ENCODE data around the gene CLIP2.

Gene CLIP2

GRCh38 chr7:74449809-74450397, 160.7 kb downstream of the CLIP2 start:
- peak; percentile 11 for DNase-seq

- DNase-seq: no peak
These were observed 163.6 kb downstream of the CLIP2 start for GRCh38 chr7:74452748-74453321.

DNA sequence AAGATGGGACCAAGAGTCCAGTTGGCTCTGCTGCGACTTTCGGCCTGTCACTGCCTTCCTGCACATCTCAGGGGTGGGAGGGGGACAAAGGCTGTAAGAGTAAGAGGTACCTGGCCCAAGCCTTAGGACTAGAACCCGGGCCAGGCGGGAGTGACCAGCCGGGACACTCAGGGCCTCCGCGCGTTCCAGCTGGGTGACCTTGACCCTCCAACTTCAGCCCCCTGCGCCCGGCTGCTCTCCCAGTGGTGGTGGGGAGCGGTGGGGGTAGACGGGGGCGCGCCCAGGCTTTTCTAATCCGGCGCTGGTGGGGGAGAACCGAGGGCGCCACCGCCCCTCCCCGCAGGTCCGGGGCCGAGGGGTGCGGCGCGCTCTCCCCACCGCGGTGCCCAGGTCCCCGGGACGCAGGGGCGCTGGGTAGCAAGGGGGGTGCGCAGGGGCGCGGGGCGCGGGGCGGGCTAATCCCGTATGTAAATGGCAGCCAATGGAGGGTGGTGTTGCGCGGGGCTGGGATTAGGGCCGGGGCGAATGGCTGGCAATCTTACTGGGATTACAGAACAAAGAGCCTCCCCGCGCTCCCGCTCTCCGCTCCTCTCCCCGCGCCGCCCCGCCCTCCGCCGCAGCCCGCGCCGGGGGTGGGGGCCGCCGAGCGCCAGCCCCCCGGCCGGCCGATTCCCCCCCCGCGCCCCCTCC, 164.3 kb downstream of the CLIP2 start, which contains the start of gene GTF2IRD1:
Gene GTF2IRD1 (plus strand): TSS at position 585 of the 690 bp plus-strand sequence. CDS start 54,175 bp downstream, outside the sequence.
- DNase-seq: peak; percentile 50

GRCh38 chr7:74454021-74454924, 165.1 kb downstream of the CLIP2 start:
- DNase-seq: no peak

DNA sequence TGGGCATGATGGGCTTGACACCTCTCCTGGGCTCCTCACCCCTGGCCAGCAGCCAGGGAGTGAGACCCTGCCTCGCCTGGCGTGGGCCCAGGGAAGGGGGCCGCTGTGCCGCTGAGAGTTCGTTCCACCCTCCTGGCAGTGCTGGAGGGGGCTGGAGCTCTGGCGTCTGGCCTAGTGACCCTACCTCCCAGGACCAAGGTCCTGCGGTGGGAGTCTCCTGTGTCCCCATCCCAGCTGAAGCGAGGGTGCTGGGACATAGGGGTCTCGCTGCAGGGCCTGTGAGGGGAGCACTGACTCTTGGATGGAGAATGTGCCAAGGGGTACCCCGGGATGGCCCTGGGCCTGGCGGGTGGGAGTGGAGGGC, 165.7 kb downstream of the CLIP2 start:
- no peak for DNase-seq

DNA sequence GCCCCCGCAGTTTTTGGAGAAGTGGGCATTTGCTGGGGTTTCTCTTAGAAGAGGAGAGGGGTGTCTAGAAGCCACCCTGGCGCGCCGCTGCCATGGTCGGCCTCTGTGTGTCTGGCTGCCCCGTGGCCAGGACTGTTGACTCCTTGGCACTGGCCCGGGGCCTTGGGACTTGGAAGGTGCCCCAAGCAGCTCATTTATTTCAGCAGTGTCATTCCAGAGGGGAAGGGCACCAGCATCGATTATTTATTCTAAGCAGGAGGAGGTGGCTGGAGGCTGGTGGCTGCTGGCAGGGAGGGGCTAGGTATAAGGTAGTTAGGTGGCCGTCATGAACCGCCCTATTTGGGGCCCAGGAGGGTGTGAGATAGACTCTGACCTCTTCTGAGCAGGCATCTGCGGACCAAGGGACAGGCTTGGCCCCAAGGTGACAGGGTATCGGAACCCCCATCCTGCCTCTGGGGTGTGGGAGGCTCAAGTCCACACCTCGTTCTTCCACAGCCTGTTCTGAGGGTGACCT, 166.1 kb downstream of the CLIP2 start:
- no peak for DNase-seq
